Measurements from ENCODE around the gene HS1BP3.

DNA sequence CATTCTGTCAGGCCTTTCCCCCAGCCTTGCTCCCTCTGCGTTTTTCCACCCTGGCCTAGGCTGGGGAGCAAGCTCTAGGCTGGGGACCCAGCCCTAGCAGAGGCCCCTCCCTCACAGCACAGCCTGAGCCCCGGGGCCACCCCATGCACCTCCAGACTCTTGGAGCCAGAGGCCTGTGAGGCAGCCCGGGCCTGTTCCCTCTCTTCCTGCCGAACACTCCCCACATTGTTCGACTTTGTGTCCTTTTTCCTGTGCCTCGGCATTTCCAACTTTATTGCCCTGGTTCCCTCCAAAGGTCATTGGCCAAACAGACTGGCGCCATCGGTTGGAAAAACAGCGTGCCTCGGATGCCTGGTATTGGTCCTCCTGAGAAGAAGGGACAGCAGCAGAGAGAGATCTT is 79.7 kb downstream of the HS1BP3 start:
- TF ChIP-seq, protein P1, sequence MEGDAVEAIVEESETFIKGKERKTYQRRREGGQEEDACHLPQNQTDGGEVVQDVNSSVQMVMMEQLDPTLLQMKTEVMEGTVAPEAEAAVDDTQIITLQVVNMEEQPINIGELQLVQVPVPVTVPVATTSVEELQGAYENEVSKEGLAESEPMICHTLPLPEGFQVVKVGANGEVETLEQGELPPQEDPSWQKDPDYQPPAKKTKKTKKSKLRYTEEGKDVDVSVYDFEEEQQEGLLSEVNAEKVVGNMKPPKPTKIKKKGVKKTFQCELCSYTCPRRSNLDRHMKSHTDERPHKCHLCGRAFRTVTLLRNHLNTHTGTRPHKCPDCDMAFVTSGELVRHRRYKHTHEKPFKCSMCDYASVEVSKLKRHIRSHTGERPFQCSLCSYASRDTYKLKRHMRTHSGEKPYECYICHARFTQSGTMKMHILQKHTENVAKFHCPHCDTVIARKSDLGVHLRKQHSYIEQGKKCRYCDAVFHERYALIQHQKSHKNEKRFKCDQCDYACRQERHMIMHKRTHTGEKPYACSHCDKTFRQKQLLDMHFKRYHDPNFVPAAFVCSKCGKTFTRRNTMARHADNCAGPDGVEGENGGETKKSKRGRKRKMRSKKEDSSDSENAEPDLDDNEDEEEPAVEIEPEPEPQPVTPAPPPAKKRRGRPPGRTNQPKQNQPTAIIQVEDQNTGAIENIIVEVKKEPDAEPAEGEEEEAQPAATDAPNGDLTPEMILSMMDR (conservative IDR thresholded peaks at IDR 0.05; ENCODE audit: low read depth, low read length): no peak
- TF ChIP-seq RCOR1 (IDR thresholded peaks at IDR 0.05; ENCODE audit: insufficient replicate concordance, low read length) (no peak), POLR2A (IDR thresholded peaks at IDR 0.05; ENCODE audit: low read depth, low read length) (no peak), CEBPB (IDR thresholded peaks at IDR 0.05; ENCODE audit: low read depth, low read length) (no peak), CHD1 (IDR thresholded peaks at IDR 0.05; ENCODE audit: low read depth, low read length) (no peak), SMC3 (IDR thresholded peaks at IDR 0.05; ENCODE audit: low read depth, low read length) (no peak), BHLHE40 (IDR thresholded peaks at IDR 0.05; ENCODE audit: low read depth, low read length) (no peak), RAD21 (IDR thresholded peaks at IDR 0.05; ENCODE audit: low read length) (no peak), FOS (IDR thresholded peaks at IDR 0.05; ENCODE audit: low read depth, low read length) (no peak), NFE2L2 (IDR thresholded peaks at IDR 0.05; ENCODE audit: low read depth, low read length) (no peak), RFX5 (IDR thresholded peaks at IDR 0.05; ENCODE audit: low read depth, low read length) (no peak), MXI1 (IDR thresholded peaks at IDR 0.05; ENCODE audit: borderline replicate concordance, low read depth, low read length) (no peak)
- TF ChIP-seq, protein P2, sequence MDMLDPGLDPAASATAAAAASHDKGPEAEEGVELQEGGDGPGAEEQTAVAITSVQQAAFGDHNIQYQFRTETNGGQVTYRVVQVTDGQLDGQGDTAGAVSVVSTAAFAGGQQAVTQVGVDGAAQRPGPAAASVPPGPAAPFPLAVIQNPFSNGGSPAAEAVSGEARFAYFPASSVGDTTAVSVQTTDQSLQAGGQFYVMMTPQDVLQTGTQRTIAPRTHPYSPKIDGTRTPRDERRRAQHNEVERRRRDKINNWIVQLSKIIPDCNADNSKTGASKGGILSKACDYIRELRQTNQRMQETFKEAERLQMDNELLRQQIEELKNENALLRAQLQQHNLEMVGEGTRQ (IDR thresholded peaks at IDR 0.05; ENCODE audit: low read depth, low read length): no peak
